ENCODE results near the gene PRMT1.
A peak's percentile ranks its signal among the peaks of the same experiment; 100 is the strongest.
"Not testable (repeated sequence)": the region's sequence is repeated elsewhere in the genome, so short reads cannot be mapped to it uniquely, and the experiment has no call there.

The PRMT1 gene

GRCh38 chr19:49677231-49677900 lies at the start of gene PRMT1:
Gene PRMT1 (plus strand): TSS chr19:49677271. CDS start chr19:49677281, 10 bp downstream.
- peaks cover 13 to 18% (median 14%) of the 10 kb centered on the region in 3 donors for H3K36me3 ChIP-seq
- H3K9me3 ChIP-seq = no peaks in the 10 kb centered on the region
- TF ChIP-seq CTCF (IDR thresholded peaks at IDR 0.05) = no peak
- H3K27ac ChIP-seq = peak within 1 kb of the TSS; percentile 97 to 99
- no peak for DNase-seq
- intact Hi-C loops (cut with DNase I; ENCODE audit: low total_unique reads) = loop anchor here (2.0 to 10.0 kb wide), 3 partner anchors 87 to 183 kb away; partner anchors contain the start of genes FCGRT, PRR12 and RPS11
- peaks cover 6 to 50% (median 42%) of the 10 kb centered on the region in 4 donors for H3K4me1 ChIP-seq
- peak within 1 kb of the TSS; percentile 91 to 100 for H3K4me3 ChIP-seq
- H3K27me3 ChIP-seq = no peaks in the 10 kb centered on the region

GRCh38 chr19:49629659-49630058 lies 47.4 kb upstream of the PRMT1 start:
- H3K36me3 ChIP-seq = peaks cover 0 to 36% (median 27%) of the 10 kb centered on the region in 3 donors
- H3K27ac ChIP-seq = peak overlapping the region in 1 of 2 donors; percentile 18
- no peak overlapping the region for H3K4me3 ChIP-seq
- no peaks in the 10 kb centered on the region for H3K9me3 ChIP-seq
- peaks cover 0 to 22% (median 9%) of the 10 kb centered on the region in 4 donors for H3K4me1 ChIP-seq
- intact Hi-C loops (cut with DNase I; ENCODE audit: low total_unique reads) = no loop called here
- no peak for DNase-seq
- no peaks in the 10 kb centered on the region for H3K27me3 ChIP-seq
- no peak for TF ChIP-seq CTCF (IDR thresholded peaks at IDR 0.05)

- no peak overlapping the region for H3K4me3 ChIP-seq
- H3K4me1 ChIP-seq = peaks cover 0 to 22% (median 11%) of the 10 kb centered on the region in 4 donors
- H3K27ac ChIP-seq = peak overlapping the region; percentile 3 to 31
Observed at GRCh38 chr19:49631014-49631588, 46.0 kb upstream of the PRMT1 start.

GRCh38 chr19:49631610-49632192 lies 45.4 kb upstream of the PRMT1 start:
- Histone ChIP-seq H3K27ac (no peak overlapping the region), H3K27me3 (no peaks in the 10 kb centered on the region), H3K36me3 (peaks cover 10 to 36% (median 27%) of the 10 kb centered on the region in 3 donors), H3K4me3 (no peak overlapping the region), H3K9me3 (no peaks in the 10 kb centered on the region), H3K4me1 (peaks cover 0 to 26% (median 12%) of the 10 kb centered on the region in 4 donors)
- no peak for DNase-seq
- no peak for TF ChIP-seq CTCF (IDR thresholded peaks at IDR 0.05)
- intact Hi-C loops (cut with DNase I; ENCODE audit: low total_unique reads) = no loop called here

More at GRCh38 chr19:49631014-49631588, 46.0 kb upstream of the PRMT1 start:
- no peak for TF ChIP-seq CTCF (IDR thresholded peaks at IDR 0.05)
- intact Hi-C loops (cut with DNase I; ENCODE audit: low total_unique reads) = no loop called here
- no peaks in the 10 kb centered on the region for H3K27me3 ChIP-seq
- peaks cover 6 to 36% (median 27%) of the 10 kb centered on the region in 3 donors for H3K36me3 ChIP-seq
- no peak for DNase-seq
- no peaks in the 10 kb centered on the region for H3K9me3 ChIP-seq

GRCh38 chr19:49632576-49632975 lies 44.5 kb upstream of the PRMT1 start:
- Histone ChIP-seq H3K4me1 (peaks cover 0 to 33% (median 18%) of the 10 kb centered on the region in 4 donors), H3K27me3 (no peaks in the 10 kb centered on the region), H3K36me3 (peaks cover 12 to 30% (median 22%) of the 10 kb centered on the region in 3 donors), H3K9me3 (no peaks in the 10 kb centered on the region), H3K4me3 (no peak overlapping the region), H3K27ac (no peak overlapping the region)
- no peak for TF ChIP-seq CTCF (IDR thresholded peaks at IDR 0.05)
- intact Hi-C loops (cut with DNase I; ENCODE audit: low total_unique reads) = no loop called here
- no peak for DNase-seq

GRCh38 chr19:49633273-49633672 lies 43.8 kb upstream of the PRMT1 start:
- Histone ChIP-seq H3K36me3 (peaks cover 12 to 25% (median 22%) of the 10 kb centered on the region in 3 donors), H3K4me1 (peaks cover 0 to 40% (median 20%) of the 10 kb centered on the region in 4 donors)
- intact Hi-C loops (cut with DNase I; ENCODE audit: low total_unique reads); H3K27ac ChIP-seq; H3K27me3 ChIP-seq; H3K4me3 ChIP-seq; DNase-seq; H3K9me3 ChIP-seq: not testable (repeated sequence)
